Heart left ventricle (tissue), 13 donors: Measurements from ENCODE around the gene TNFSF11.

Experiments used
- POLR2A ChIP-seq, 2 donors: fragments of 450-650 bp; IDR thresholded peaks; one replicate each; pipeline ENCODE4 v1.6.1; 2017; ENCODE audit warnings: antibody characterized with exemption in 2 of 2, mild to moderate bottlenecking in 2 of 2, moderate library complexity in 2 of 2
- TF ChIP-seq, protein P1 (sequence below), 12 donors: fragments of 200-600 bp; sonication (generic) in 4 of 12; IDR thresholded peaks; one replicate each; pipeline versions ENCODE4 v1.5.0 to v1.8.0; 2018 to 2022; ENCODE audit warnings: antibody characterized with exemption in 12 of 12, mild to moderate bottlenecking in 5 of 12
- donor health status: ischemic (EF 13 %, LVEDD 7.1; RV severe dilation, severe dysfunction).
- donor health status: DM: no; HTN: yes; CAD: no.
- donor health status: DM: no; HTN: no; CAD: no.
- donor health status: ischemic (EF 25% LVEDD 6.9; RV normal size, moderate dysfunction).
- donor health status: ischemic (EF 25% LVEDD 5.7; RV mildly dilated, moderate dysfunction).
- donor health status: ischemic (EF 35%, LVEDD 5.7; RV mildly dilated, moderate dysfunction).
- donor health status: nonischemic (EF 11% LVEDD 7.7; RV severe dilation, severe dysfunction).
- donor health status: DM: yes; HTN: yes; CAD: no.
- donor health status: PGD.
- donor health status: ischemic (EF 29% LVEDD 5.4; RV normal size, mild dysfunction).
- donor health status: nonischemic (EF 23%, LVEDD 6.1; RV moderate dilation, normal function).

DNA sequence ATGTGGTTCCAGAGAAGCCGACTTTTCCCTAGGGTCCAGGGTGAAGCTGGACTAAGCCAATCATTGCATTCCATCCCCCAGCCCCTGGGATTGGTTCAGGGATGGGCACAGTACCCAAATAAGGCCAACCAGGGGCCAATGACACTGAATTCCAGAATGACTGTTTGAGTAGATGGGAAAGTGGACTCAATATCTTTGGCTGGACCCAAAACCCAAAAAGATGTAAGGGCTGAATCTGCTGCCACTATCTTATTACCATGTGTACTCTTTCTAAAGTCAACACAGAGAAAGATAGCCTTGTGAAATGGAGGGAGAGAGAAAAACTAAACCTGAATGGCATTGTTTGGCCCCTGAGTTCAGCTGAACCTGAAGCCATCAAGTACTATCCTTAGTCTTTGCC, 39.2 kb upstream of the TNFSF11 start:
- TF ChIP-seq, protein P1, sequence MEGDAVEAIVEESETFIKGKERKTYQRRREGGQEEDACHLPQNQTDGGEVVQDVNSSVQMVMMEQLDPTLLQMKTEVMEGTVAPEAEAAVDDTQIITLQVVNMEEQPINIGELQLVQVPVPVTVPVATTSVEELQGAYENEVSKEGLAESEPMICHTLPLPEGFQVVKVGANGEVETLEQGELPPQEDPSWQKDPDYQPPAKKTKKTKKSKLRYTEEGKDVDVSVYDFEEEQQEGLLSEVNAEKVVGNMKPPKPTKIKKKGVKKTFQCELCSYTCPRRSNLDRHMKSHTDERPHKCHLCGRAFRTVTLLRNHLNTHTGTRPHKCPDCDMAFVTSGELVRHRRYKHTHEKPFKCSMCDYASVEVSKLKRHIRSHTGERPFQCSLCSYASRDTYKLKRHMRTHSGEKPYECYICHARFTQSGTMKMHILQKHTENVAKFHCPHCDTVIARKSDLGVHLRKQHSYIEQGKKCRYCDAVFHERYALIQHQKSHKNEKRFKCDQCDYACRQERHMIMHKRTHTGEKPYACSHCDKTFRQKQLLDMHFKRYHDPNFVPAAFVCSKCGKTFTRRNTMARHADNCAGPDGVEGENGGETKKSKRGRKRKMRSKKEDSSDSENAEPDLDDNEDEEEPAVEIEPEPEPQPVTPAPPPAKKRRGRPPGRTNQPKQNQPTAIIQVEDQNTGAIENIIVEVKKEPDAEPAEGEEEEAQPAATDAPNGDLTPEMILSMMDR (IDR thresholded peaks at IDR 0.05), result no peak
- TF ChIP-seq POLR2A (IDR thresholded peaks at IDR 0.05), result no peak
